Thyroid gland (tissue), 4 donors: ENCODE measurements around the gene MOB2.

Experiments used
- CTCF ChIP-seq, 6 experiments: fragments of 200-600 bp in 3 of 6; fragments of 450-650 bp in 3 of 6; sonication (generic) in 3 of 6; IDR thresholded peaks; one replicate each; pipeline ENCODE4 v1.5.1; 2016 to 2019; ENCODE audit warnings: antibody characterized with exemption in 6 of 6, mild to moderate bottlenecking in 2 of 6, inconsistent platforms in 1 of 6, moderate library complexity in 1 of 6
- POLR2A ChIP-seq, 2 donors: fragments of 450-650 bp; IDR thresholded peaks; one replicate each; pipeline ENCODE4 v1.6.1; 2017; ENCODE audit warnings: antibody characterized with exemption in 2 of 2, mild to moderate bottlenecking in 2 of 2, moderate library complexity in 1 of 2

- TF ChIP-seq CTCF (IDR thresholded peaks at IDR 0.05), result no peak
- TF ChIP-seq POLR2A (IDR thresholded peaks at IDR 0.05), result no peak
Observed at GRCh38 chr11:1506981-1507380, 20.4 kb upstream of the MOB2 start.
